ENCODE measurements around the gene FADS1.

GRCh38 chr11:61846362-61847020, 29.7 kb upstream of the FADS1 start:
- TF ChIP-seq CTCF (conservative IDR thresholded peaks at IDR 0.05; ENCODE audit: low read length) (no peak), EZH2phosphoT487 (IDR thresholded peaks at IDR 0.05; ENCODE audit: borderline replicate concordance, low read depth, low read length) (no peak)

Data from OCI-LY7 (cell line).